Activated naive CD4-positive, alpha-beta T cell treated with anti-CD3 and anti-CD28 coated beads, Interleukin-2, amount 10 ng/mL, durations not matched to agents 7 days and 5 days (primary cell): ENCODE measurements around the gene C5orf34.
"Not testable (repeated sequence)": the region's sequence is repeated elsewhere in the genome, so short reads cannot be mapped to it uniquely, and the experiment has no call there.

Experiments used
- CTCF ChIA-PET: fragments of 350-600 bp; sonication (Branson Sonifier 250); formaldehyde crosslinking; loops from one replicate; lab custom pipeline; 2021; ENCODE audit warnings: antibody characterized with exemption; lab: Charles Lee
- DNase-seq: peaks from one replicate; pipeline ENCODE4 v3.0.0-alpha.2; 2020
- H3K27ac Mint-ChIP-seq: one replicate; pipeline ENCODE4 v1.8.0; 2021; ENCODE audit warnings: mild to moderate bottlenecking, moderate library complexity, mixed read lengths
- H3K27me3 Mint-ChIP-seq: one replicate; pipeline ENCODE4 v1.8.0; 2021; ENCODE audit warnings: mild to moderate bottlenecking, mixed read lengths
- H3K36me3 Mint-ChIP-seq: one replicate; pipeline ENCODE4 v1.8.0; 2021; ENCODE audit warnings: mixed read lengths
- H3K4me1 Mint-ChIP-seq: one replicate; pipeline ENCODE4 v1.8.0; 2021; ENCODE audit warnings: mixed read lengths
- H3K4me3 Mint-ChIP-seq: one replicate; pipeline ENCODE4 v1.8.0; 2021; ENCODE audit warnings: mild to moderate bottlenecking, moderate library complexity, mixed read lengths
- H3K9me3 Mint-ChIP-seq: one replicate; pipeline ENCODE4 v1.8.0; 2021; ENCODE audit warnings: mixed read lengths

Gene C5orf34

GRCh38 chr5:43514816-43515677 lies at the start of gene C5orf34:
Gene C5orf34 (minus strand): TSS chr5:43515148. CDS start chr5:43509339, 5,809 bp downstream.
- H3K4me1 Mint-ChIP-seq: peaks cover 32% of the 10 kb centered on the region
- peaks cover 18% of the 10 kb centered on the region for H3K36me3 Mint-ChIP-seq
- no peaks in the 10 kb centered on the region for H3K27me3 Mint-ChIP-seq
- H3K27ac Mint-ChIP-seq: peak within 1 kb of the TSS; percentile 98
- no peaks in the 10 kb centered on the region for H3K9me3 Mint-ChIP-seq
- peak; percentile 97 for DNase-seq
- H3K4me3 Mint-ChIP-seq: peak within 1 kb of the TSS; percentile 85
- CTCF ChIA-PET: interaction anchor here (0.7 to 1.9 kb wide), 4 partner anchors 29 to 85 kb away, joined by 3 to 8 read pairs (median 4); partner anchors contain the start of gene TMEM267

- no peak for DNase-seq
- Mint-ChIP-seq H3K27me3 (peaks cover 13% of the 10 kb centered on the region), H3K27ac (no peak overlapping the region), H3K4me3 (no peak overlapping the region), H3K36me3 (no peaks in the 10 kb centered on the region), H3K9me3 (no peaks in the 10 kb centered on the region), H3K4me1 (no peaks in the 10 kb centered on the region)
- CTCF ChIA-PET: no interaction called here
These were observed 49.4 kb upstream of the C5orf34 start for GRCh38 chr5:43564289-43564850.

GRCh38 chr5:43563321-43563720 lies 48.4 kb upstream of the C5orf34 start:
- H3K27ac Mint-ChIP-seq: no peak overlapping the region
- no peaks in the 10 kb centered on the region for H3K36me3 Mint-ChIP-seq
- H3K27me3 Mint-ChIP-seq: peaks cover 13% of the 10 kb centered on the region
- CTCF ChIA-PET: no interaction called here
- peaks cover 3% of the 10 kb centered on the region for H3K4me1 Mint-ChIP-seq
- DNase-seq: no peak
- H3K9me3 Mint-ChIP-seq: no peaks in the 10 kb centered on the region
- H3K4me3 Mint-ChIP-seq: no peak overlapping the region

GRCh38 chr5:43561356-43561755 lies 46.4 kb upstream of the C5orf34 start:
- Mint-ChIP-seq H3K36me3 (no peaks in the 10 kb centered on the region), H3K4me1 (peaks cover 10% of the 10 kb centered on the region), H3K4me3 (no peak overlapping the region), H3K27me3 (peaks cover 16% of the 10 kb centered on the region), H3K27ac (no peak overlapping the region), H3K9me3 (no peaks in the 10 kb centered on the region)
- CTCF ChIA-PET: no interaction called here
- DNase-seq: no peak

- H3K4me1 Mint-ChIP-seq: peaks cover 10% of the 10 kb centered on the region
- H3K27ac Mint-ChIP-seq: no peak overlapping the region
- no peak overlapping the region for H3K4me3 Mint-ChIP-seq
- H3K9me3 Mint-ChIP-seq: no peaks in the 10 kb centered on the region
- CTCF ChIA-PET: no interaction called here
- peaks cover 5% of the 10 kb centered on the region for H3K36me3 Mint-ChIP-seq
- peaks cover 16% of the 10 kb centered on the region for H3K27me3 Mint-ChIP-seq
- DNase-seq: no peak
These were observed 45.2 kb upstream of the C5orf34 start for GRCh38 chr5:43560128-43560527.

GRCh38 chr5:43556857-43557542 lies 42.1 kb upstream of the C5orf34 start, which contains the start of gene PAIP1:
Gene PAIP1 (minus strand): TSS chr5:43557077. CDS start chr5:43556846, 231 bp downstream.
- DNase-seq: peak; percentile 89
- Mint-ChIP-seq H3K4me1 (peaks cover 10% of the 10 kb centered on the region), H3K4me3 (peak within 1 kb of the TSS; percentile 87), H3K36me3 (peaks cover 7% of the 10 kb centered on the region), H3K9me3 (no peaks in the 10 kb centered on the region), H3K27ac (peak within 1 kb of the TSS; percentile 94), H3K27me3 (peaks cover 13% of the 10 kb centered on the region)
- CTCF ChIA-PET: no interaction called here

- DNase-seq, H3K36me3 Mint-ChIP-seq, H3K9me3 Mint-ChIP-seq, H3K4me1 Mint-ChIP-seq: not testable (repeated sequence)
- CTCF ChIA-PET: interaction anchor here (1.5 kb wide), 1 partner anchor 75 kb away, joined by 3 read pairs; no protein-coding TSS in a partner anchor
- H3K4me3 Mint-ChIP-seq: peak overlapping the region; percentile 69
- H3K27me3 Mint-ChIP-seq: peaks cover 13% of the 10 kb centered on the region
- H3K27ac Mint-ChIP-seq: peak overlapping the region; percentile 90
These were observed 41.6 kb upstream of the C5orf34 start for GRCh38 chr5:43556607-43556856.

- peak overlapping the region; percentile 94 for H3K27ac Mint-ChIP-seq
- CTCF ChIA-PET: interaction anchor here (0.8 to 1.5 kb wide), 3 partner anchors 72 to 647 kb away, joined by 3 read pairs; partner anchors contain the start of gene TMEM267
- H3K36me3 Mint-ChIP-seq: peaks cover 7% of the 10 kb centered on the region
- no peaks in the 10 kb centered on the region for H3K9me3 Mint-ChIP-seq
- peaks cover 13% of the 10 kb centered on the region for H3K27me3 Mint-ChIP-seq
- peak overlapping the region; percentile 87 for H3K4me3 Mint-ChIP-seq
- peak; percentile 68 for DNase-seq
- H3K4me1 Mint-ChIP-seq: peaks cover 11% of the 10 kb centered on the region
These were observed 41.1 kb upstream of the C5orf34 start for GRCh38 chr5:43555895-43556606.

GRCh38 chr5:43554497-43554896 lies 39.5 kb upstream of the C5orf34 start:
- DNase-seq: no peak
- Mint-ChIP-seq H3K36me3 (peaks cover 14% of the 10 kb centered on the region), H3K4me1 (peaks cover 14% of the 10 kb centered on the region), H3K27me3 (peaks cover 3% of the 10 kb centered on the region), H3K9me3 (no peaks in the 10 kb centered on the region), H3K27ac (no peak overlapping the region), H3K4me3 (no peak overlapping the region)
- CTCF ChIA-PET: interaction anchor here (0.8 to 1.3 kb wide), 3 partner anchors 30 to 445 kb away, joined by 3 to 5 read pairs (median 4); partner anchors contain the start of gene TMEM267

GRCh38 chr5:43553381-43553780 lies 38.4 kb upstream of the C5orf34 start:
- Mint-ChIP-seq H3K4me3 (no peak overlapping the region), H3K9me3 (no peaks in the 10 kb centered on the region), H3K36me3 (peaks cover 20% of the 10 kb centered on the region), H3K4me1 (peaks cover 11% of the 10 kb centered on the region), H3K27me3 (peaks cover 3% of the 10 kb centered on the region), H3K27ac (no peak overlapping the region)
- no peak for DNase-seq
- CTCF ChIA-PET: interaction anchor here (0.5 to 1.3 kb wide), 3 partner anchors 29 to 69 kb away, joined by 3 to 5 read pairs (median 3); partner anchors contain the start of gene TMEM267

GRCh38 chr5:43551731-43552130 lies 36.8 kb upstream of the C5orf34 start:
- Mint-ChIP-seq H3K4me1 (peaks cover 5% of the 10 kb centered on the region), H3K27ac (no peak overlapping the region), H3K4me3 (no peak overlapping the region), H3K36me3 (peaks cover 29% of the 10 kb centered on the region), H3K9me3 (no peaks in the 10 kb centered on the region), H3K27me3 (no peaks in the 10 kb centered on the region)
- DNase-seq: no peak
- CTCF ChIA-PET: no interaction called here

GRCh38 chr5:43549272-43549671 lies 34.3 kb upstream of the C5orf34 start:
- H3K27ac Mint-ChIP-seq, H3K4me1 Mint-ChIP-seq, H3K27me3 Mint-ChIP-seq, H3K4me3 Mint-ChIP-seq, CTCF ChIA-PET, DNase-seq, H3K9me3 Mint-ChIP-seq: not testable (repeated sequence)
- H3K36me3 Mint-ChIP-seq: peaks cover 41% of the 10 kb centered on the region

- Mint-ChIP-seq H3K27ac (no peak overlapping the region), H3K4me3 (no peak overlapping the region), H3K9me3 (no peaks in the 10 kb centered on the region), H3K4me1 (peaks cover 5% of the 10 kb centered on the region), H3K36me3 (peaks cover 45% of the 10 kb centered on the region), H3K27me3 (no peaks in the 10 kb centered on the region)
- no peak for DNase-seq
- CTCF ChIA-PET: no interaction called here
These were observed 33.4 kb upstream of the C5orf34 start for GRCh38 chr5:43548358-43548757.

- no peak for DNase-seq
- no peaks in the 10 kb centered on the region for H3K9me3 Mint-ChIP-seq
- no peaks in the 10 kb centered on the region for H3K27me3 Mint-ChIP-seq
- H3K27ac Mint-ChIP-seq: no peak overlapping the region
- peaks cover 5% of the 10 kb centered on the region for H3K4me1 Mint-ChIP-seq
- H3K36me3 Mint-ChIP-seq: peaks cover 51% of the 10 kb centered on the region
- no peak overlapping the region for H3K4me3 Mint-ChIP-seq
- CTCF ChIA-PET: no interaction called here
These were observed 32.6 kb upstream of the C5orf34 start for GRCh38 chr5:43547532-43547931.
